Psoas muscle (tissue), 8 donors: ENCODE measurements around the gene NKX1-1. TPM values are rescaled to one million over a fixed set of nuclear protein-coding genes. Genes with fewer than 3 reads are reported as not detected.

ENCODE experiments used
- ATAC-seq, 4 donors: fragments of 200-7000 bp; cut with Tn5 transposase; one replicate each; pipeline ENCODE4 v1.9.1; 2020; ENCODE audit warnings: moderate library complexity in 3 of 4, mild to moderate bottlenecking in 2 of 4
- DNase-seq, 2 donors: peaks; one replicate each; pipeline ENCODE4 v3.0.0-alpha.2; 2020
- H3K27ac ChIP-seq: fragments of 200-600 bp; one replicate; pipeline ENCODE4 v1.8.0; 2022
- H3K27me3 ChIP-seq, 3 donors: fragments of 200-600 bp in 1 of 3; one replicate each; pipeline versions ENCODE4 v1.6.1 to v1.8.0; 2013 to 2022; ENCODE audit warnings: low read length in 2 of 3, mild to moderate bottlenecking in 2 of 3, moderate library complexity in 1 of 3; ENCODE audit not compliant: insufficient read depth in 3 of 3
- H3K36me3 ChIP-seq, 2 donors: fragments of 200-600 bp in 1 of 2; one replicate each; pipeline versions ENCODE4 v1.6.1 to v1.8.0; 2013 to 2022; ENCODE audit warnings: low read depth in 1 of 2, mild to moderate bottlenecking in 1 of 2, moderate library complexity in 1 of 2; ENCODE audit not compliant: insufficient read depth in 1 of 2
- H3K4me1 ChIP-seq: fragments of 200-600 bp; one replicate; pipeline ENCODE4 v1.8.0; 2022
- H3K4me3 ChIP-seq: fragments of 200-600 bp; one replicate; pipeline ENCODE4 v1.8.0; 2022; ENCODE audit warnings: mild to moderate bottlenecking
- H3K9me3 ChIP-seq: fragments of 200-600 bp; one replicate; pipeline ENCODE4 v1.8.0; 2022
- WGBS, 3 donors: extraction: QIAGEN DNeasy Blood & Tissue Kit; methylation state at CpG; one replicate each; pipeline versions ENCODE4 v1.1.6 to v1.1.7; 2013; 5-methylcytosine and 5-hydroxymethylcytosine counted together
- intact Hi-C, 2 donors: fragments of 100-400 bp; cut with DNase I; formaldehyde crosslinking; loops; one replicate each; pipeline versions ENCODE4 v1.11.0 to v1.14.2; 2022
- polyA plus RNA-seq, 3 donors: library from polyadenylated mRNA; stranded (reverse); fragments of 200-250 nt; gene quantifications; one replicate each; pipeline ENCODE4 v1.2.3, GENCODE V29; 2013
- total RNA-seq, 4 donors: library from RNA; stranded (reverse); fragmentation: NEBNext Ultra II Directional in 2 of 4; extraction: Animal tissue kit (Norgen Biotek cat#: 25700) in 2 of 4; gene quantifications; one replicate each; pipeline versions ENCODE4 v1.2.1 to v1.2.4, GENCODE V29; 2021 to 2023
- TF ChIP-seq, protein P1 (sequence below): fragments of 200-600 bp; IDR thresholded peaks from one replicate; pipeline ENCODE4 v1.8.0; 2022; ENCODE audit warnings: antibody characterized with exemption
- donor health status: healthy with polysubstance abuse.
- donor health status: DM: no; HTN: no; CAD: no; lungs with moderate emphysema.
- donor health status: Bipolar disorder and iron deficiency.
- donor health status: healthy.
- donor health status: DM: yes; HTN: yes; CAD: no.
- donor health status: DM: no; HTN: no; CAD: no.
- donor health status: DM: no; HTN: no; CAD: no.
- donor health status: DM: yes; HTN: yes; CAD: no.

The NKX1-1 gene
- total and polyA plus RNA-seq, 7 donors = not detected

DNA sequence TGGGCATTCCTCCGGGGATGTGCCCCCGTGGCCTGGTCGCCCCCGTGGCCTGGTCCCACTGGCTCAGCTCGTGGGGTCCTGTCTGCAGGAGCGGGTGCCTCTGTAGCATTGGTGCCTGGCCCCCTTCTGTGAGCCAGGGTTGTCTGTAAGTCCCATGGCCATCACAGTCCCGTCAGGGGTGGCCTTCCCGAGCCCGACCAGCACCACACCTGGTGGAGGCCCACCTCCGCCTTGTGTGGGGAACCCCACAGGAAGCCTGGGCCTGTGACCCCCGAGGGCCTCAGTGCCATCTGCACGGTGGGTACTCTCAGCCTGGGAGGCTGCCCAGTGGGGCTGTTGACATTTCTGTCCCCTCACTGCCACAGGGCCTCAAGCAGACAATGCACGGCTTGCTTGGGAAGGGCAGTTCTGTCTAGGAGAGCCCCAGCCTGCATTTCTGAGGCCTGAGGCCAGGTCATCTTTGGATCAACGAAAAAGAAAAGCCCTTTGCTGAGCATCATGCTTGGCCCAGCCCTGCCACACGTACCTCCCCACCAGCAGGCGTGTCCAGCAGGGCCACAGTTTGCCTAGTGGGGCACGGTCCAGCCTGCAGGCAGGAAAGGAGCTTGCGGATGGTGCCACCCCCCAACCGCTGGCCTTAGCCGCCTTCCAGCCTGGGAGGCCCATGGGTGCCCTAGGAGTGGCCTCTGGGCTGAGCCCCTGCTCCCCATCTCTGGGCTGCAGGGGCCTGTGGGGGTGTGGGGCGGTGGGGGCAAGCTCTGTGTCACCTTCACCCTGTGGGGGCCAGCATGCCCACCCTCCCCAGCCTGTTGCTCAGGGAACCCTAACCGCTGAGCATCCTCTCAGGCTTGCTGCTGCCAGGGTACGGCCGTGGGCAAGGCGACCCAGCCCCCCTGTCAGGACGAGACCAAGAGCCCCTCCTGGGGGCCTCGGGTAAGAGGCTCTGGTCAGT is 23.2 kb downstream of the NKX1-1 start:
- Histone ChIP-seq H3K36me3 (peaks cover 0 to 47% of the 10 kb centered on the region in 2 donors), H3K9me3 (no peaks in the 10 kb centered on the region), H3K27me3 (no peaks in the 10 kb centered on the region), H3K4me1 (no peaks in the 10 kb centered on the region), H3K4me3 (no peak overlapping the region), H3K27ac (no peak overlapping the region)
- DNase-seq (peak in 1 of 2 donors; percentile 9), ATAC-seq (no peak)
- 88 to 92% (median 89%) methylated on average over 27 of the region's 27 CpGs for WGBS, 3 donors
- intact Hi-C loops = no loop called here
- TF ChIP-seq, protein P1, sequence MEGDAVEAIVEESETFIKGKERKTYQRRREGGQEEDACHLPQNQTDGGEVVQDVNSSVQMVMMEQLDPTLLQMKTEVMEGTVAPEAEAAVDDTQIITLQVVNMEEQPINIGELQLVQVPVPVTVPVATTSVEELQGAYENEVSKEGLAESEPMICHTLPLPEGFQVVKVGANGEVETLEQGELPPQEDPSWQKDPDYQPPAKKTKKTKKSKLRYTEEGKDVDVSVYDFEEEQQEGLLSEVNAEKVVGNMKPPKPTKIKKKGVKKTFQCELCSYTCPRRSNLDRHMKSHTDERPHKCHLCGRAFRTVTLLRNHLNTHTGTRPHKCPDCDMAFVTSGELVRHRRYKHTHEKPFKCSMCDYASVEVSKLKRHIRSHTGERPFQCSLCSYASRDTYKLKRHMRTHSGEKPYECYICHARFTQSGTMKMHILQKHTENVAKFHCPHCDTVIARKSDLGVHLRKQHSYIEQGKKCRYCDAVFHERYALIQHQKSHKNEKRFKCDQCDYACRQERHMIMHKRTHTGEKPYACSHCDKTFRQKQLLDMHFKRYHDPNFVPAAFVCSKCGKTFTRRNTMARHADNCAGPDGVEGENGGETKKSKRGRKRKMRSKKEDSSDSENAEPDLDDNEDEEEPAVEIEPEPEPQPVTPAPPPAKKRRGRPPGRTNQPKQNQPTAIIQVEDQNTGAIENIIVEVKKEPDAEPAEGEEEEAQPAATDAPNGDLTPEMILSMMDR = no peak

DNA sequence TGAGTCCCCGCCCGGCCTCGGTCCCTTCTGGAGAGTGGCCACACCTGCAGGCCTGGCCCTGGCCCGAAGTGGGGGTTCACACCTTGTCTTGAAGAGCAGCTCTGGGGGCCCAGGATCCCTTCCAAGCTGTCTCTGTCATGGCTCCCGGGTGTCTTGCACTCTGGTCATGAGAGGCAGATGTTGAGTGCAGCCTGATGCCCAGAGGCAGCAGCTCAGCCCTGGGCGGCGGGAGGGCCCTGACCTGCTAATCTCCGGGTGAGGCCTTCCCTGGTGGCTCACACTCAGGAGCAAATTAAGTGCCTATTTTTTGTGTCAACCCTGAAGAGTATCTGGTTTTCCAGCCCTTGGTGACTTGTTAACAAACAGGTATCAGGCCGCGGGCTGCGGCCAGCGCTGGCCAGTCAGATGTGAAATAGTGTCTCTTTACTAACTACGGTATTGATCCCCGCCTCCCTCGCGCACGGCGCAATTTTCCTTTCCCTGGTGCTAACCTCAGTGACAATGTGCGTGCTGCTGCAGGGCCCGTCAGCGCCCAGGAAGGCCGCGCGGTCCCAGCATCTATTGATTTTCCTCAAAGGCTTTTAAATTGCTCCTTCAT is 24.2 kb downstream of the NKX1-1 start:
- H3K9me3 ChIP-seq = no peaks in the 10 kb centered on the region
- 93 to 97% (median 96%) methylated on average over 24 of the region's 24 CpGs for WGBS, 3 donors
- intact Hi-C loops = no loop called here
- TF ChIP-seq, protein P1 = no peak
- no peaks in the 10 kb centered on the region for H3K27me3 ChIP-seq
- DNase-seq = peak; percentile 3 to 49
- no peaks in the 10 kb centered on the region for H3K4me1 ChIP-seq
- no peak overlapping the region for H3K4me3 ChIP-seq
- no peak overlapping the region for H3K27ac ChIP-seq
- H3K36me3 ChIP-seq = peaks cover 0 to 43% of the 10 kb centered on the region in 2 donors
- ATAC-seq = no peak

DNA sequence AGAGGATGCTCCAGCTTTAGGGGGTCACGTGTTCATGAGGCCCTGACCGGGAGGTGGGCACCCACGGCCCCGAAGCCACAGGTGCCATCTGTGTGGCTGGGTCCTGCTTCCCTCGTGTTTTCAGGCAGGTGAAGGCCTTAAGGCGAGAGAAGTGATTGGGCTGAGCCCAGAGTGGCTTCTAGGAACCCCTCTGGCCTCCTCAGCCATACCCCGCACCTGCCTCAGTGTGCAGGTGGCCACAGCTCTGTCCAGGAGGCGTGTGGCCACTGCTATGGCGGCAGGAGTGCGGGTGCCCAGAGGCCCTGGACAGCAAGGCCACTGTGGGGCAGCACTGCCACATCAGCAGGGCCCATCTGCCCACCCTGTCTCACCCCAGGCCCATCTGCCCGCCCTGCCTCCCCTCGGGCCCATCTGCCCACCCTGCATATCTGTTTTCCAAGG is 25.0 kb downstream of the NKX1-1 start:
- peak in 1 of 2 donors; percentile 10 for DNase-seq
- no peaks in the 10 kb centered on the region for H3K27me3 ChIP-seq
- H3K4me1 ChIP-seq = no peaks in the 10 kb centered on the region
- no peak overlapping the region for H3K4me3 ChIP-seq
- H3K36me3 ChIP-seq = peaks cover 0 to 37% of the 10 kb centered on the region in 2 donors
- TF ChIP-seq, protein P1 = no peak
- intact Hi-C loops = no loop called here
- H3K27ac ChIP-seq = no peak overlapping the region
- peak in 1 of 4 donors; percentile 13 for ATAC-seq
- H3K9me3 ChIP-seq = no peaks in the 10 kb centered on the region
- 93 to 95% (median 93%) methylated on average over 11 to 12 of the region's 12 CpGs for WGBS, 3 donors

DNA sequence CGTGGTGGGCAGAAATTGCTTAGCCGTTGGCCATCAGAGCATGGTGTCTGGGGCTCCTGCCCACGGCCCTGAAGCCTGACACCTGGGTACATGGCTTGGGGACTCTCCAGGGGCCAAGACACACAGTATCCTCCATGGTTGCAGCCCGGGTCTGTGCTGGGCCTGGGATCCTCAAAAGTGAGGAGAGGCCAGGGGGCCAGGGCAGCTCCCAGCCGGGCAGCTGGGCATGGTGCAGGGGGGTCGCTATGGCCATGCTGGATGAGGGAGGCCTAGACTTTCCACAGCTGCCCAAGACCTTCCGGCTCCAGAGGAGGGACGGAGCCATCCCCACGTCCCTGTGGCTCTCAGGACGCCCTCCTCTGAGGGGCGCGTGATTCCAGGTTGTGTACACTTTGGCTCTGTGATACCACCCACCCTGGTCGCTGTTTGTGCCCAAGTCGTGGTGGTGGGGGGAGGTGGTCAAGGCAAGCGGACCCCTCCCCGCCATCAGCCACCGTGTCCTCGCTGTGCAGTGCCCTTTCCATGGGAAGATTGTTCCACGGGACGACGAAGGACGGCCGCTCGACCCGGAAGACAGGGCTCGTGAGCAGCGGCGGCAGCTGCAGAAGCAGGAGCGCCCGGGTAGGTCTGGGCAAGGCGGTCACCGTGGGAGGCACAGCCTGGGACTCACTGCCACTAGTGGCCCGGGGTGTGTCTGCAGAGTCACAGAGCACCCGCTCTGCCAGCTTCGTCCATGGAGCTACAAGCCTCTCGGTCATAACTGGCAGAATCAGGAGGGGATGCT is 25.7 kb downstream of the NKX1-1 start:
- Histone ChIP-seq H3K4me1 (no peaks in the 10 kb centered on the region), H3K27ac (no peak overlapping the region), H3K4me3 (no peak overlapping the region), H3K9me3 (no peaks in the 10 kb centered on the region), H3K27me3 (no peaks in the 10 kb centered on the region), H3K36me3 (peaks cover 0 to 37% of the 10 kb centered on the region in 2 donors)
- 90 to 92% (median 91%) methylated on average over 34 to 36 of the region's 36 CpGs for WGBS, 3 donors
- no peak for ATAC-seq
- TF ChIP-seq, protein P1 = no peak
- peak; percentile 9 to 43 for DNase-seq
- intact Hi-C loops = no loop called here
